SH-SY5Y (cell line): ENCODE measurements around the gene CYP4F2.

Experiments used
- GATA2 ChIP-seq: IDR thresholded peaks from 2 replicates; pipeline ENCODE4 v1.6.1; 2011; ENCODE audit warnings: mild to moderate bottlenecking, low read depth, low read length
- GATA3 ChIP-seq: IDR thresholded peaks from 2 replicates; pipeline ENCODE4 v1.6.1; 2011; ENCODE audit warnings: low read depth, mild to moderate bottlenecking, low read length, moderate library complexity

DNA sequence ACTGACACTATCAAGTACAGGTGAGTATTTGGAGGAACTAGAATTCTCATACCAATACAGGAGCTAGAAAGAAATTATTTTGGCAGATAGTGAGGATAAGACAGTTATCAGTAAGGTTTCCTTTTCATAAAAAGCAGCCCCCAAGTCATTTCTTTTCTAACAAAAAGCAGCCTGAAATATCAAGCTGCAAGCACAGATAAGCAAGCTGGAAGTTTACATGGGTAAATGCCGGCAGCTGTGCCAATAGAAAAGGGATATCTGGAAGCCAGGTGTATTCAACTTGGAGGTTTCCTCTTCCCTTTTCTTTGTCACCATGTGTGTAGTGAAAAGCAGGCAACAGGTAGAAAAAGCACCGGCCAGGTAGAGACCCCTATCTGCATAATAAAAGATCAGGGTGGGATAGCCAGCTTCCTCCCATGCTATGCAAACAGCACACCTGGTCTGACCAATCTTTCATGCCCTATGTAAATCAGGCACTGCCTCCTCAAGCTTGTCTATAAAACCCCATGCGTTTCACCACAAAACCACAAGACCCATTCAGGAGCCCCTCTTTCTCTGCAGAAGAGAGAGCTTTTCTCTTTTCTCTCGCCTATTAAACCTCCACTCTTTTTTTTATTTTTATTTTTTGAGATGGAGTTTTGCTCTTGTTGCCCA lies 22.9 kb downstream of the CYP4F2 start:
- TF ChIP-seq GATA2 (no peak), GATA3 (no peak)
